ENCODE results near the gene SCAMP2. TPM values are rescaled to one million over a fixed set of nuclear protein-coding genes. Genes with fewer than 3 reads are reported as not detected.

Gene SCAMP2
- polyA plus RNA-seq, 1 experiment, result 116 TPM

DNA sequence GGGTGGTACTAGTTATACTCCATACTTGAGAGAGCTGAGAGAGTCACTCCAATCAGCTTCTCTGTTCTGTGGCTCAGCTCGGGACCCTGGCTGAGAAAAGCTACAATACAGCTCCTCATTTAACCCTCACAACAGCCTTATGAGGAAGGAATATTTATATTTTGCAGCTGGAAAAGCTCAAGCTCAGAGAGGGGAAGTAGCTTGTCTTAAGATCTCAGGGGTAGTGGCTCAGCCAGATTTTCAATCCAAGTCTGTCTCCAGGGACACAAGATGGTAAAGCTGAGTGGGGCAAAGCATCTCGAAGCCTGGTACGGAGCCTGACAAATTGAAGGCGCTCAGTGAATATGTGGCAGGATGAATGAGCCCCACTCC lies 14.8 kb downstream of the SCAMP2 start:
- TF ChIP-seq, protein P1, sequence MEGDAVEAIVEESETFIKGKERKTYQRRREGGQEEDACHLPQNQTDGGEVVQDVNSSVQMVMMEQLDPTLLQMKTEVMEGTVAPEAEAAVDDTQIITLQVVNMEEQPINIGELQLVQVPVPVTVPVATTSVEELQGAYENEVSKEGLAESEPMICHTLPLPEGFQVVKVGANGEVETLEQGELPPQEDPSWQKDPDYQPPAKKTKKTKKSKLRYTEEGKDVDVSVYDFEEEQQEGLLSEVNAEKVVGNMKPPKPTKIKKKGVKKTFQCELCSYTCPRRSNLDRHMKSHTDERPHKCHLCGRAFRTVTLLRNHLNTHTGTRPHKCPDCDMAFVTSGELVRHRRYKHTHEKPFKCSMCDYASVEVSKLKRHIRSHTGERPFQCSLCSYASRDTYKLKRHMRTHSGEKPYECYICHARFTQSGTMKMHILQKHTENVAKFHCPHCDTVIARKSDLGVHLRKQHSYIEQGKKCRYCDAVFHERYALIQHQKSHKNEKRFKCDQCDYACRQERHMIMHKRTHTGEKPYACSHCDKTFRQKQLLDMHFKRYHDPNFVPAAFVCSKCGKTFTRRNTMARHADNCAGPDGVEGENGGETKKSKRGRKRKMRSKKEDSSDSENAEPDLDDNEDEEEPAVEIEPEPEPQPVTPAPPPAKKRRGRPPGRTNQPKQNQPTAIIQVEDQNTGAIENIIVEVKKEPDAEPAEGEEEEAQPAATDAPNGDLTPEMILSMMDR (IDR thresholded peaks at IDR 0.05; ENCODE audit: low read depth, low read length), result no peak
- H3K9me3 ChIP-seq (ENCODE audit: control insufficient read depth, insufficient read depth, low read length), result no peaks in the 10 kb centered on the region
- CTCF ChIA-PET, result interaction anchor here (1.7 kb wide), 1 partner anchor 43 kb away, joined by 7 read pairs; no protein-coding TSS in a partner anchor
- no peak overlapping the region for H3K4me3 ChIP-seq (ENCODE audit: low read depth, low read length)
- POLR2A ChIA-PET, result interaction anchor here (0.7 kb wide), 1 partner anchor 71 kb away, joined by 7 read pairs; no protein-coding TSS in a partner anchor
- no peak for DNase-seq (ENCODE audit: low read depth, low spot score)
- no peaks in the 10 kb centered on the region for H3K27me3 ChIP-seq (ENCODE audit: control insufficient read depth, insufficient read depth, low read length)
- H3K27ac ChIP-seq (ENCODE audit: low read depth, low read length), result no peak overlapping the region

- CTCF ChIA-PET, result interaction anchor here (1.7 kb wide), 1 partner anchor 44 kb away, joined by 7 read pairs; no protein-coding TSS in a partner anchor
- TF ChIP-seq, protein P1 (IDR thresholded peaks at IDR 0.05; ENCODE audit: low read depth, low read length), result no peak
- Histone ChIP-seq H3K9me3 (ENCODE audit: control insufficient read depth, insufficient read depth, low read length) (no peaks in the 10 kb centered on the region), H3K4me3 (ENCODE audit: low read depth, low read length) (no peak overlapping the region), H3K27ac (ENCODE audit: low read depth, low read length) (no peak overlapping the region), H3K27me3 (ENCODE audit: control insufficient read depth, insufficient read depth, low read length) (no peaks in the 10 kb centered on the region)
- no peak for DNase-seq (ENCODE audit: low read depth, low spot score)
- POLR2A ChIA-PET, result interaction anchor here (0.7 kb wide), 1 partner anchor 71 kb away, joined by 7 read pairs; no protein-coding TSS in a partner anchor
Measured at GRCh38 chr15:74857671-74858368, 15.3 kb downstream of the SCAMP2 start.

DNA sequence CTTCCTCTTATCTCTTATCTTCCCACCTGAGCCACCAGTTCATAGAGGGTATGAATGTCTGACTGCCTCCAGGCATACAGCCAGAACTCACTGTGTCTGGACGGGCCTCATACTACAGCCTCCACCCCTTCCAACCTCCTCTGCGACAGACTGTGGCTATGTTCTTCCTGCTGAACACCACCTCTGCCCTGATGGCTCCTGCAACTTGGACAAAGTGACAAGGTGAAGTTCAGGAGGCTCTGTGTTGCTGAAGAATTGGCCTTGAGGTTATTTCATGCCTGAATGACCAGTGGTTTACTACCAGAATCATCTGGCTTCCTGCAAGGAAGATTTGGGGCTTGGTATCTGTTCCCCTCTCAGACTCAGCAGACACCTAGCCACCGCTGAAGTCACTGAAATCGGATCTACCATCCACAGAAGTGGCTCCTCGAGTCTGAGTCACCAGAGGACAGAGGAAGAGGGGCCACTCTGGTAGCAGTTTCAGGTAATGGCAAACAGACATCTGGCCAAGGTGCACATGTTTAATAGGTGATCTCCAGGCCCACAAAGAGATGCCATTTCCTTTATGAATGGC lies 16.0 kb downstream of the SCAMP2 start:
- CTCF ChIA-PET, result interaction anchor here (1.7 kb wide), 1 partner anchor 44 kb away, joined by 5 read pairs; no protein-coding TSS in a partner anchor
- TF ChIP-seq, protein P1 (IDR thresholded peaks at IDR 0.05; ENCODE audit: low read depth, low read length), result no peak
- no peak overlapping the region for H3K27ac ChIP-seq (ENCODE audit: low read depth, low read length)
- POLR2A ChIA-PET, result interaction anchor here (0.7 kb wide), 1 partner anchor 13 kb away, joined by 3 read pairs; no protein-coding TSS in a partner anchor
- no peaks in the 10 kb centered on the region for H3K9me3 ChIP-seq (ENCODE audit: control insufficient read depth, insufficient read depth, low read length)
- H3K4me3 ChIP-seq (ENCODE audit: low read depth, low read length), result no peak overlapping the region
- no peaks in the 10 kb centered on the region for H3K27me3 ChIP-seq (ENCODE audit: control insufficient read depth, insufficient read depth, low read length)
- DNase-seq (ENCODE audit: low read depth, low spot score), result no peak

GRCh38 chr15:74856537-74856936 lies 16.6 kb downstream of the SCAMP2 start:
- POLR2A ChIA-PET, result interaction anchor here (0.7 kb wide), 2 partner anchors 12 to 13 kb away, joined by 3 to 8 read pairs; no protein-coding TSS in a partner anchor

More at GRCh38 chr15:74856537-74856936, 16.6 kb downstream of the SCAMP2 start:
- TF ChIP-seq, protein P1 (IDR thresholded peaks at IDR 0.05; ENCODE audit: low read depth, low read length), result no peak
- Histone ChIP-seq H3K27me3 (ENCODE audit: control insufficient read depth, insufficient read depth, low read length) (no peaks in the 10 kb centered on the region), H3K4me3 (ENCODE audit: low read depth, low read length) (no peak overlapping the region), H3K27ac (ENCODE audit: low read depth, low read length) (no peak overlapping the region), H3K9me3 (ENCODE audit: control insufficient read depth, insufficient read depth, low read length) (no peaks in the 10 kb centered on the region)
- DNase-seq (ENCODE audit: low read depth, low spot score), result no peak
- CTCF ChIA-PET, result interaction anchor here (1.7 kb wide), 1 partner anchor 45 kb away, joined by 5 read pairs; no protein-coding TSS in a partner anchor

All from AG04450 (cell line).